HepG2 (cell line): ENCODE measurements around the gene ANO4. TPM values are rescaled to one million over a fixed set of nuclear protein-coding genes. Genes with fewer than 3 reads are reported as not detected.

Source experiments
- ATAC-seq: fragments of 200-7000 bp; cut with Tn5 transposase; 3 replicates; pipeline ENCODE4 v1.9.1; 2020; ENCODE audit warnings: mild to moderate bottlenecking, moderate library complexity
- BruUV-seq: library from RNA; stranded (reverse); fragments of 400-500 nt; replicated peaks from 2 replicates; lab custom pipeline; 2021; lab: Mats Ljungman, UMichigan
- CTCF ChIA-PET: fragments of 300-600 bp; formaldehyde crosslinking; extraction: SDS; loops from one replicate; lab custom pipeline; 2021; ENCODE audit warnings: low total read pairs, inconsistent platforms, low intra/inter-chr PET ratio; lab: Yijun Ruan, JAX
- POLR2A ChIA-PET: fragments of 350-600 bp; sonication (Branson Sonifier 250); formaldehyde crosslinking; loops from one replicate; lab custom pipeline; 2020; ENCODE audit warnings: antibody characterized with exemption, inconsistent platforms; lab: Yijun Ruan, JAX
- DNase-seq: peaks from one replicate; pipeline ENCODE4 v3.0.0-alpha.2; 2015; ENCODE audit warnings: low spot score
- FAIRE-seq: peaks from 3 replicates; lab custom pipeline; 2011; peaks lifted over from hg19 to GRCh38; lab: Jason Lieb, UNC
- H2AFZ ChIP-seq: one replicate; pipeline ENCODE4 v1.6.1; 2011; ENCODE audit warnings: low read length, inconsistent platforms
- H3K27ac ChIP-seq: fragments of 300-600 bp; 3 replicates; pipeline ENCODE4 v1.8.0; 2011; ENCODE audit warnings: mixed run types, mild to moderate bottlenecking, mixed read lengths, low read length, inconsistent platforms; ENCODE audit not compliant: insufficient read depth; ENCODE audit errors: extremely low read length
- H3K27me3 ChIP-seq, 2 experiments: fragments of 200-600 bp in 1 of 2; 2 replicates in 1 of 2; 3 replicates in 1 of 2; pipeline versions ENCODE4 v1.6.0 to v1.8.0; 2011; ENCODE audit warnings: low read length in 2 of 2, mild to moderate bottlenecking in 2 of 2, moderate library complexity in 2 of 2, inconsistent platforms in 1 of 2; ENCODE audit not compliant: insufficient read depth in 2 of 2, control insufficient read depth in 1 of 2
- H3K36me3 ChIP-seq, 2 experiments: fragments of 200-600 bp in 1 of 2; replicated peaks in 1 of 2; 2 replicates in 1 of 2; 3 replicates in 1 of 2; pipeline versions ENCODE4 v1.5.1 to v1.8.0; 2011; ENCODE audit warnings: low read length in 2 of 2, inconsistent platforms in 1 of 2; ENCODE audit not compliant: insufficient read depth in 2 of 2, control insufficient read depth in 1 of 2
- H3K4me1 ChIP-seq: 2 replicates; pipeline ENCODE4 v1.5.1; 2012; ENCODE audit warnings: low read length, inconsistent platforms; ENCODE audit not compliant: insufficient read depth
- H3K4me2 ChIP-seq: 2 replicates; pipeline ENCODE4 v1.6.0; 2011; ENCODE audit warnings: low read depth, low read length, inconsistent platforms
- H3K4me3 ChIP-seq, 3 experiments: fragments of 200-600 bp in 1 of 3; sonication (generic), shearing (Covaris generic) in 1 of 3; replicated peaks in 1 of 3; 2 replicates each; pipeline ENCODE4 v1.5.1; 2011 to 2016; ENCODE audit warnings: low read length in 3 of 3, inconsistent platforms in 2 of 3, low read depth in 2 of 3, mild to moderate bottlenecking in 2 of 3, control low read depth in 1 of 3, mixed read lengths in 1 of 3; ENCODE audit not compliant: insufficient read depth in 1 of 3
- H3K79me2 ChIP-seq: one replicate; pipeline ENCODE4 v1.6.1; 2011; ENCODE audit warnings: low read length, inconsistent platforms; ENCODE audit not compliant: insufficient read depth
- H3K9ac ChIP-seq: 2 replicates; pipeline ENCODE4 v1.6.0; 2011; ENCODE audit warnings: mild to moderate bottlenecking, low read depth, low read length, inconsistent platforms; ENCODE audit not compliant: insufficient read depth
- H3K9me3 ChIP-seq: 2 replicates; pipeline ENCODE4 v1.5.1; 2012; ENCODE audit warnings: mild to moderate bottlenecking, low read length
- H4K20me1 ChIP-seq: 2 replicates; pipeline ENCODE4 v1.6.0; 2011; ENCODE audit warnings: inconsistent platforms, mild to moderate bottlenecking, low read length, moderate library complexity; ENCODE audit not compliant: insufficient read depth
- ETV5 ChIP-seq: IDR thresholded peaks from 2 replicates; pipeline ENCODE4 v1.6.1; 2018; ENCODE audit warnings: missing biosample characterization, missing genetic modification reagents, inconsistent platforms, borderline replicate concordance
- HNF1A ChIP-seq, 2 experiments: sonication (generic) in 1 of 2; formaldehyde crosslinking in 1 of 2; IDR thresholded peaks; 2 replicates each; pipeline versions ENCODE4 v1.4.0 to v1.6.1; 2016 to 2020; ENCODE audit warnings: borderline replicate concordance in 1 of 2, low read depth in 1 of 2, mild to moderate bottlenecking in 1 of 2, missing genetic modification reagents in 1 of 2
- NFKB2 ChIP-seq: sonication (generic); formaldehyde crosslinking; IDR thresholded peaks from 2 replicates; pipeline ENCODE4 v1.4.0; 2020; ENCODE audit warnings: missing genetic modification reagents, borderline replicate concordance
- THAP9 ChIP-seq: sonication (generic); formaldehyde crosslinking; IDR thresholded peaks from 2 replicates; pipeline ENCODE4; 2020; ENCODE audit warnings: missing genetic modification reagents, mild to moderate bottlenecking, borderline replicate concordance
- ZBTB3 ChIP-seq: sonication (generic); formaldehyde crosslinking; IDR thresholded peaks from 2 replicates; pipeline ENCODE4 v1.4.0; 2020; ENCODE audit warnings: low read depth, mild to moderate bottlenecking, moderate library complexity, missing genetic modification reagents, borderline replicate concordance
- ZFP62 ChIP-seq: sonication (generic); formaldehyde crosslinking; IDR thresholded peaks from 2 replicates; pipeline ENCODE4 v1.4.0; 2020; ENCODE audit warnings: missing genetic modification reagents
- ZNF317 ChIP-seq: sonication (generic); formaldehyde crosslinking; IDR thresholded peaks from 2 replicates; pipeline ENCODE4 v1.5.0; 2020; ENCODE audit warnings: mild to moderate bottlenecking, missing genetic modification reagents
- ZNF484 ChIP-seq: sonication (generic); formaldehyde crosslinking; IDR thresholded peaks from 2 replicates; pipeline ENCODE4 v1.5.1; 2020; ENCODE audit warnings: mild to moderate bottlenecking, low read depth, missing genetic modification reagents, borderline replicate concordance
- ZNF552 ChIP-seq: sonication (generic); formaldehyde crosslinking; IDR thresholded peaks from 2 replicates; pipeline ENCODE4 v1.9.0; 2022; ENCODE audit warnings: missing genetic modification reagents, mild to moderate bottlenecking, borderline replicate concordance
- WGBS: methylation state at CpG from one replicate; pipeline ENCODE4 v1.1.6; 2017; ENCODE audit warnings: low lambda C conversion rate; 5-methylcytosine and 5-hydroxymethylcytosine counted together
- in situ Hi-C: cut with HindIII; loops from 2 replicates; pipeline ENCODE4 v1.10.0; 2017; ENCODE audit warnings: low pct_unique_long_range_greater_than_20kb; ENCODE audit not compliant: extremely low pct_ligation_motif_present
- intact Hi-C: fragments of 100-400 bp; cut with micrococcal nuclease; formaldehyde crosslinking; loops from one replicate; pipeline ENCODE4 v1.10.0; 2022; ENCODE audit not compliant: unreplicated experiment
- polyA plus RNA-seq, 8 experiments: library from polyadenylated mRNA; depleted of rRNA in 3 of 8; stranded (reverse) in 7 of 8; unstranded in 1 of 8; fragments of >200 nt; fragmentation: Illumina TruSeq in 4 of 8; extraction: Trizol in 4 of 8; gene quantifications; 2 replicates each; pipeline versions ENCODE4 v1.2.1 to v1.2.3, GENCODE V29; 2011 to 2016; ENCODE audit warnings: low read depth in 4 of 8, missing spikeins in 1 of 8, mixed read lengths in 1 of 8; ENCODE audit not compliant: insufficient read depth in 1 of 8
- total RNA-seq, 5 experiments: library from RNA; depleted of rRNA; stranded (reverse); fragments of >200 nt; fragmentation: Illumina TruSeq; extraction: Trizol; gene quantifications; 2 replicates each; pipeline ENCODE4 v1.2.3, GENCODE V29; 2016; ENCODE audit warnings: low read depth in 1 of 5
- TF ChIP-seq, protein P1 (sequence below): IDR thresholded peaks from 2 replicates; pipeline ENCODE4 v1.6.1; 2016; ENCODE audit warnings: missing compliant biosample characterization, missing genetic modification reagents, borderline replicate concordance

ANO4 gene
- total and polyA plus RNA-seq, 2 of the 13 experiments (the other 11 are each of a cell fraction or from before 2014, with no cell fraction given): not detected

- DNase-seq (no peak), FAIRE-seq (no peak), ATAC-seq (no peak)
- no TSS peak for BruUV-seq
- CTCF ChIA-PET: no interaction called here
- H3K4me3 ChIP-seq: no peak overlapping the region
- POLR2A ChIA-PET: no interaction called here
- TF ChIP-seq ZNF317 (CRISPR knock-in tag) (no peak), ZNF552 (CRISPR knock-in tag) (no peak), ZBTB3 (CRISPR knock-in tag) (no peak)
- TF ChIP-seq, protein P1, sequence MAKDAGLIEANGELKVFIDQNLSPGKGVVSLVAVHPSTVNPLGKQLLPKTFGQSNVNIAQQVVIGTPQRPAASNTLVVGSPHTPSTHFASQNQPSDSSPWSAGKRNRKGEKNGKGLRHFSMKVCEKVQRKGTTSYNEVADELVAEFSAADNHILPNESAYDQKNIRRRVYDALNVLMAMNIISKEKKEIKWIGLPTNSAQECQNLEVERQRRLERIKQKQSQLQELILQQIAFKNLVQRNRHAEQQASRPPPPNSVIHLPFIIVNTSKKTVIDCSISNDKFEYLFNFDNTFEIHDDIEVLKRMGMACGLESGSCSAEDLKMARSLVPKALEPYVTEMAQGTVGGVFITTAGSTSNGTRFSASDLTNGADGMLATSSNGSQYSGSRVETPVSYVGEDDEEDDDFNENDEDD (CRISPR knock-in tag): no peak
- H4K20me1 ChIP-seq: no peaks in the 10 kb centered on the region
- H3K36me3 ChIP-seq: no peaks in the 10 kb centered on the region
- H2AFZ ChIP-seq: no peak overlapping the region
- in situ Hi-C loops (no loop called here), intact Hi-C loops (no loop called here)
- no peak overlapping the region for H3K9ac ChIP-seq
- no peak overlapping the region for H3K27ac ChIP-seq
- H3K9me3 ChIP-seq: no peaks in the 10 kb centered on the region
- no peaks in the 10 kb centered on the region for H3K79me2 ChIP-seq
- H3K4me1 ChIP-seq: no peaks in the 10 kb centered on the region
- no peaks in the 10 kb centered on the region for H3K27me3 ChIP-seq
- no peak overlapping the region for H3K4me2 ChIP-seq
Observed at GRCh38 chr12:101040936-101041335, 246.4 kb downstream of the ANO4 start.

DNA sequence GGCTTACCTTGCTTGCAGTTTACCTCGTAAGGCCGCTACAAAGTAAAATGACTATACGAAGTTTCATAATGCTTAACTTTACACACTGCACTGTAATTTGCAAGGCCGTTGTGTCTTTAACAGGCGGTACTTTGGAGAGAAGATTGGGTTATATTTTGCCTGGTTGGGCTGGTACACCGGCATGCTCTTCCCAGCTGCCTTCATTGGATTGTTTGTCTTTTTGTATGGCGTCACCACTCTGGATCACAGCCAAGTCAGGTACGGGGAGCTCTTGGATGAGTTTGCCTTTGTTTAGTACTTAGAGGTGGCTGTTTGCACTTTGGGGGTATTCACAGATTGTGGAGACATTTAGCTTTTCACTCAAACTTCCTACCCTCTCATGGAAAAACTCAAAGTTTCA lies 247.6 kb downstream of the ANO4 start:
- no TSS peak for BruUV-seq
- CTCF ChIA-PET: no interaction called here
- Histone ChIP-seq H3K27me3 (no peaks in the 10 kb centered on the region), H3K9ac (no peak overlapping the region), H2AFZ (no peak overlapping the region), H3K36me3 (no peaks in the 10 kb centered on the region), H3K4me3 (no peak overlapping the region), H4K20me1 (no peaks in the 10 kb centered on the region), H3K4me2 (no peak overlapping the region), H3K79me2 (no peaks in the 10 kb centered on the region), H3K4me1 (no peaks in the 10 kb centered on the region), H3K9me3 (no peaks in the 10 kb centered on the region), H3K27ac (no peak overlapping the region)
- DNase-seq (peak; percentile 23), FAIRE-seq (no peak), ATAC-seq (no peak)
- in situ Hi-C loops: no loop called here
- POLR2A ChIA-PET: no interaction called here
- WGBS: 24% methylated on average over 8 of the region's 8 CpGs
- intact Hi-C loops: no loop called here
- TF ChIP-seq ETV5 (no peak), NFKB2 (CRISPR knock-in tag) (no peak), THAP9 (CRISPR knock-in tag) (no peak), ZNF484 (CRISPR knock-in tag) (no peak), ZFP62 (CRISPR knock-in tag) (no peak), HNF1A (IDR thresholded peaks at IDR 0.05; ENCODE audit: low read depth) (no peak), HNF1A (CRISPR knock-in tag; IDR thresholded peaks at IDR 0.05; ENCODE audit: borderline replicate concordance) (no peak)
